AG08396 (cell line): ENCODE measurements around the gene NCMAP.
"Not testable (repeated sequence)": the region's sequence is repeated elsewhere in the genome, so short reads cannot be mapped to it uniquely, and the experiment has no call there.

Source experiments
- DNase-seq: peaks from one replicate; pipeline ENCODE4 v3.0.0; 2012; ENCODE audit warnings: low spot score, mixed read lengths

NCMAP gene, protein sequence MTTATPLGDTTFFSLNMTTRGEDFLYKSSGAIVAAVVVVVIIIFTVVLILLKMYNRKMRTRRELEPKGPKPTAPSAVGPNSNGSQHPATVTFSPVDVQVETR

DNA sequence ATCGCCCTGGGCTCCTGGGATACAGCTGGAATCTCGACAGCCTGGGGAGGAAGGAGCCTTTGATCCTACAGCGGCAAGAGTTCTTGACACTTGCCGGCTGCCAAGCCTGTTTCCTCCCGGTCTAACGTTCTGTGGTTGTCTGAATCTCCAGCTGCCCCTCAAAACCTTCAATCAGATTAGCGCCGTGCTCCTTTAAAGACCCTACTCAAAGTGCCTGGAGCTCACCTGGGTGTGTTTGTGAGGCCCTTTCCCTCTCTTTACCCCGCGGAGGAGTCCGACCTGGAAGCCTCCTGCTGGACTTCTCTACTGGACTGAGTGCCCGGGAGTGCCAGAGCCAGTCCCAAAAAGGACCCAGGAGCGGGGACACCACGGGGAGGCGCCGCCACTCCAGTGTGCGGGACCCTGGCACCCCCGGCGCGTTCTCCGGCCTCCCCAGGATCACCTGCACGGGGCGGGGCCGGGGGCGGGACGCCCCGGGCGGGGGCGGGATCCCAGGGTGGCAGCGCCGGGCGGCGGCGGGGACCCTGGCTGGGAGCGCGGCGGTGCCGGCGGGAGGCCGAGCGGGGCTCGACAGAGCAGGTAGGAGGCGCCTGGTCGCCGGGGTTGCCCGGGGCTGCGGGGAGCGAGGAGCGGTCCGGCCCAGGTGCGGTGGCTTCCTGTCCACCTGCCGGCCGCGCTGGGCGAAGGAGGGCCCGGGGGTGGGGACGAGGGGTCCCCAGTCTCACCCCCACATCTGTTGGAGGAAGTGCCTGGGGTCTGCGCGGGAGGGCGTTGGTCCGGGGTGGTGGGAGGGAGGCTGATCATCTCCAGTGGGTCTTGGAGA, at the start of gene NCMAP:
TSS of gene NCMAP (plus strand) at position 497 of the 823 bp plus-strand sequence. CDS start 39,344 bp downstream, outside the sequence.
- no peak for DNase-seq

DNA sequence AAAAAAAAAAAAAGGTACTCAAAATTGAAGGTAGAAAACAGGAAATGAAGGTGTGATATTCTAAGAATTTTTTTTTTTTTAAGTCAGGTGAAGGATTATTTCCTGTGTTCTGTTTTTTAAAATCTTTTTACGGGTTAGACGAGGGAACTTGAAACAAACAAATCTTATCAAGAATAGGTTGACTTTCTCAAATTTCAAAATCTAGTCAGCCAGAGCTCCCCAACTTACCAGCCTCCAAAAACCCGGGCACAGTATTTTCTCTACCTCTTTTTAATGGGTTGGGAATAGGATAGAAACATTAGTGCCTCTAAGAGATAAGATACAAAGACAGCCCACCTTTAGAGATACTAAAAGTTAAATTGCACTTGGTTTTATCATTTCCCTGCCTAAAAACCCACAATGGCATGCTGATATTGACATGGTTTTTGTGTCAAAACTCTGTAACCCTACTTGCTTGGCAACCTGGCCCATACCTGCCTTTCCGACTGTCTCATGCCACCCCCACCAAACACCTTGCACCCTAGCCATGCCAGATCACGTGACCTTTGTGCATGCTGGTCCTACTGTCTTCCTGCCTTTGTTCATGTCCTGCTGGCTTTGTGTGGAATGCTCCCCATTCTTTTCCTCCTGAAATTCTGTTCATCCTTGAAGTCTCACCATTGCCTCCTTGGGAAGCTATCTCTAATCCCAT, 49.1 kb upstream of the NCMAP start:
- DNase-seq = no peak

DNA sequence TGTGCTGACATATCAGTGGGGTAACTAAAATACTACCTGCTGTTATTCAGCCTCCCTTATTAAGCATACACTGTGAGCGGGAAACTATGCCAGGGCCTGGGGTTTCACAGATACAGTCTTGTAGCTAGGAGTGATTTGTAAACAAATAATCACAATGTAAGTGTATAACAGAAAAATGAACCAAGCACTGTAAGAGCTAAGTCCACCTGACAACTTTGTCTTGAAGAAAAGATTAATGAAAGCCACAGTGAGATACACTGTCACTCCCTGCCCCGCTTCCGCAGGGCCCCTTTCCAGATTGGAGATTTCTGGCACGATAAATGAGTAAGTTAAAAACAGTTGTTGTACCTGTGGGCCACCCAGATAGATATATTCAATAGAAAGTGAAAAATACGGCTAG, 48.5 kb upstream of the NCMAP start:
- DNase-seq = no peak

DNA sequence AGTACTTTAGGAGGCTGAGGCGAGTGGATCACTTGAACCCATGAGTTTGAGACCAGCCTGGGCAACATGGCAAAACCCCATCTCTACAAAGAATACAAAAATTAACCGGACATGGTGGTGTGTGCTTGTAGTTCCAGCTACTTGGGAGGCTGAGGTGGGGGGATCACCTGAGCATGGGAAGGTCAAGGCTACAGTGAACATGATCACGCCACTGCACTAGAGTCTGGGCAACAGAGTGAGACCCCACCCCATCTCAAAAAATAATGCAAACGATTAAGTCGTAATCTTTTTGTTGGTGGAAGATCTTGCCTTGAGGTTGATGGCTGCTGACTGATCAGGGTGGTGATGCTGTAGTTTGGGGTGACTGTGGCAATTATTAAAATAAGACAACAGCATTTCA, 47.0 kb upstream of the NCMAP start:
- DNase-seq = no peak

DNA sequence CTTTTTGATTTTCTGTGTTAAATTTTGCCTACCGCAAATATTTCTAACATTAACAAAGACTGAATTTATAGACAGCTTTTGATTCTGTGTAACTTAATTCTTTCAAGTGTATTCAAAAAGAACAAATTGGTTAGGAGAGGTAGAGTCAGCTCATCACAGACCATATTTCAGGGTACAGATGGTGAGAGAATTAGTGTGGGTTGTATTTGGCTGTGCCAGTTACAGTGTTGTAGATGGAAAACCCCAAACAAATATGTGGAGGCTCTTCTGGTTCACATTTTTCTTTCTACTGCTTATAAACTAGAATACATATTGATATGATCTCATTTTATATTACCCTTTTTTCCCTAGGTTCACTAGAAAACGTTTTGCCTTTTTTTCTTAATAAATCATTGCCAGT, 42.2 kb upstream of the NCMAP start:
- no peak for DNase-seq

DNA sequence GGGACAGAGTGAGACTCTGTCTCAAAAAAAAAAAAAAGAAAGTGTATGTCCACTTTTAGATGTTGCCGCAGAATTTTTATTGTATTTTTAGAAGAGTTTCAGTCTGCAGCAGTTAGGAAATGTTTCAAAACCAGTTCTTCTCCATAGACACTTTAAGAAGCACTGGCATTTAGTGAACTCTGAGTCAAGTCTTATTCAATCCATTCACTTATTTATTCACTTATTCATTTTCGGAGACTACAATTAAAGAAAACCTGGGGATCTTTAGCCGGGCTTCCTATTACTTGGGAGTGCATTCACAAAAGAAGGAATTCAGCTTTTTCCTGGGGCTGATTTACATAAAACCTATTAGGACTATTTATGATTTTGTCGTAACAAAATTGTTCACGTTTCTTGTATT, 40.9 kb upstream of the NCMAP start:
- DNase-seq = no peak

DNA sequence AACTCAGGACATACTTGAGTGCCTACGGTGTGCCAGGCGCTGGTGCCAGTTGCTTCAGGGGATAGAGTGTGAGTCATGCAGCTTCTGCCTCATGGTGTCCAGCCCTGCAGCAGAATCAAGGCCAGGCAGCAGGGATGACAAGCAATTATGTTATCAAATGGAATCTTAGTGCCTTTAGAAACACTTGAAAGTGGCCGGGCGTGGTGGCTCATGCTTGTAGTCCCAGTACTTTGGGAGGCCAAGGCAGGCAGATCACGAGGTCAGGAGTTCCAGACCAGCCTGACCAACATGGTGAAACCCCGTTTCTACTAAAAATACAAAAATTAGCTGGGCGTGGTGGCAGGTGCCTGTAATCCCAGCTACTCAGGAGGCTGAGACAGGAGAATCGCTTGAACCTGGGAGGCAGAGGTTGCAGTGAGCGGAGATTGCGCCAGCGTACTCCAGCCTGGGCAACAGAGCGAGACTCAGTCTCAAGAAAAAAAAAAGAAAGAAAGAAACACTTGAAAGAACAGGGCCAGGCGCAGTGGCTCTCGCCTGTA, 40.1 kb upstream of the NCMAP start:
- DNase-seq = peak; percentile 41

DNA sequence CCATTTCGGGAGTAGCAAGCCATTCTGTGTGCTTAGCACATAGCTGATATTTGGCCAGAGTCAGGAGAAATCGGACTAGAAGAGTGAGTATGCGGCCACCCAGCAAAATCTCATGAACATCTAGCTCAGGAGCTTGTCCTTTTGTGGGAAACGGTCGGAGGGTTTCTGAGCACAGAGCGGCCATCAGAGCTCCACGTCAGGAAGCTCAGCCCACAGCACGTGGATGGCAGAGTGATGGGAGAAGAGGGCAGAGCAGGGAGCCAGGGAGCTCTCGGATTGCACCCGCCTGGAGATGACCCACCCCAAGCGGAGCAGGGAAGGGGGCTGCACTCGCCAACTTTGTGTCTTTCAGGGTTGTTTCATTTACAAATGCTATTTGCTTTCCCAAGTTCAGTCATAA, 39.4 kb upstream of the NCMAP start:
- DNase-seq = no peak

DNA sequence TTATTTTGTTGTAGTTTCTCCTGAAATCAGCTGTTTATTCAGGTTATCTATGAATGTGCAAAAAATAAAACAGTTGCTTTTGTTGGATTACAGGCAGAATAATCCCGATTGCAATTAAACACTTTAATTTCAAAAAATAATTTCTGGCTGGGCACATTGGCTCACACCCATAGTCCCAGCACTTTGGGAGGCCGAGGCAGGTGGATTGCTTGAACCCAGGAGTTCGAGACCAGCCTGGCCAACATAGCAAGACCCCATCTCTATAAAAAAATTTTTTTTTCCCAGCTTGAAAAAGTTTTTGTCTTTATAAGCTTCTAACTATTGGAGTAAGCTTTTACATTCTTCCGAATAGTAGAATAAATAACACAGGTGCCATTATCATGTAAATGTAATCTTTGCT, 38.0 kb upstream of the NCMAP start:
- no peak for DNase-seq

DNA sequence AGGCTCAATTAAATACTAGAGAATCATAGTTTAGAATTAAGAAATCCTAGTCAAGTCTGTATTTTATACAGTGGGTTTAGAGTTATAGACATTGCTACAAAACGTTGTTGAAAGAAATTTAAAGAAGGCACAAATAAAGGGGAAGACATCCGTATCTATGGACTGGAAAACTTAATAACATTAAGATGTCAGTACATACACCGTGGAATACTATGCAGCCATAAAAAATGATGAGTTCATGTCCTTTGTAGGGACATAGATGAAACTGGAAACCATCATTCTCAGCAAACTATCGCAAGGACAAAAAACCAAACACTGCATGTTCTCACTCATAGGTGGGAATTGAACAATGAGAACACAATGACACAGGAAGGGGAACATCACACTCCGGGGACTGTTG, 35.6 kb upstream of the NCMAP start:
- DNase-seq = not testable (repeated sequence)

DNA sequence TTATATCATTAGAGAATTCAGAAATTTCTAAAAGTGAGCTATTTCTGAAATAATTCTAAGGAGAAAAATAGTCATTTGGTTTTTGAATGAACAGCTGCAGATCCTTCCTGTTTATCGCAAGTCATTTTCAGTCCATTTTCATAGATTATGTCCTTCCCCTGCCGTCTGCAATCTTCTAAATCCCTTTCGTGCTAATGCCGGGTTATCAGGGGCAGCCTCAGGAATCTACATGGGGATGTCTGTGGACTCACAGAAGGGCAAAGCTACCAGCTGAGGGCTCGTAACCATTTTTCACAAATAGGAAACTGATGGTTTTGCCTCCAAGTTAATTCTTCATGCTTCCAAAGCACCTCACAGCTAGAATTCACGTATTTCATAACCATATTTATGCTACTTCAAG, 30.3 kb upstream of the NCMAP start:
- DNase-seq = no peak

DNA sequence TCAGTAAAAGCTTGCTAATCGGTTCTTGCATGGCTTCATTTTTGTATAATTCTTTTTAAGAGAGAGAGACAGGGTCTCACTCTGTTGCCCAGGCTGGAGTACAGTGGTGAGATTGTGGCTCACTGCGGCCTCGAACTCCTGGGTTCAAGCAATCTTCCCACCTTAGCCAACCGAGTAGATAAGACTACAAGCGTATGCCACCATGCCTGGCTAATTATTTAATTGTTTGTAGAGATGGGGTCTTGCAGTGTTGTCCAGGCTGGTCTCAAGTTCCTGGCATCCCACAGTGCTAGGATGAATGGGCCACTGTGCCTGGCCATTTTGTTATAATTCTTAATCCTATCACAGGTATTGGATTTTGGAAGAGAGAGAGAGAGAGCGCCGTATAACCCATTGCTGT, 29.8 kb upstream of the NCMAP start:
- DNase-seq = no peak

DNA sequence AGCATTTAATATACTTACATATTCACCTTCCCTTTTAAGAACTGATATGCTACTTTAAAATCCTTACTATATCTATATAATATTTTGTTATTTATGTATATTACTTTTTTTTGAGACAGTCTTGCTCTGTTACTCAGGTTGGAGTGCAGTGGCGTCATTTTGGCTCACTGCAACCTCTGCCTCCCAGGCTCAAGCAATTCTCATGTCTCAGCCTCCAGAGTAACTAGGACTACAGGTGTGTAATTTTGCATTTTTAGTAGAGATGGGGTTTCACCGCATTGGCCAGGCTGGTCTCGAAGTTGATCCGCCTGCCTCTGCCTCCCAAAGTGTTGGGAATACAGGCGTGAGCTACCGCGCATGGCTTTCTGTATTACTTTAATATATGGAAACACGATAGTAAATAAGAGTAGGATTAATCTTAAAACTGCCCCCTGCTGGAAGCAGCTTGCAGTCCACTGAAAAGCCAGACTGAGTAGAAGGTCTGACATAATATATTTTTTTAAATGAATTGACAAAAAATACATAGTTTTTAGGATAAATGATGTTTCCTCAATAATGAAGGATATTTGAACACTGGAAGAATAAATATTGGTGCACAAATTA, 28.8 kb upstream of the NCMAP start:
- DNase-seq = peak; percentile 41

DNA sequence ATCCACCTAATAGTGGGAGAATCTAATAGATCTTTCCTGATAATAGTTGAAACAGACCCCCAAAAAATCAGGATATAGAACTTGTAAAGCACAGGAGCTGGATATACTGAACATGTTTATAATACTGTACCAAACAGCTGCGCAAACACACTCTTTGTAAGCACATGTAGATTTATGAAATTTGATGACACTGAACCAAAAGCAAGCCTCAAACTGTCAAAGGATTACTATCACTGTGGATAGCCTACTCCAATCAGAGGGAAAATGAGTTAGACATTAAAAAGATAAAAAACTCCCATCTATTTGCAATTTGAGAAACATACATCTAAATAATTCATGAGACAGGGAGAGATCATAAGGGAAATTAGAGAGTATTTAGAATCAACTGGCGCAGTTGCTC, 27.1 kb upstream of the NCMAP start:
- DNase-seq = no peak

DNA sequence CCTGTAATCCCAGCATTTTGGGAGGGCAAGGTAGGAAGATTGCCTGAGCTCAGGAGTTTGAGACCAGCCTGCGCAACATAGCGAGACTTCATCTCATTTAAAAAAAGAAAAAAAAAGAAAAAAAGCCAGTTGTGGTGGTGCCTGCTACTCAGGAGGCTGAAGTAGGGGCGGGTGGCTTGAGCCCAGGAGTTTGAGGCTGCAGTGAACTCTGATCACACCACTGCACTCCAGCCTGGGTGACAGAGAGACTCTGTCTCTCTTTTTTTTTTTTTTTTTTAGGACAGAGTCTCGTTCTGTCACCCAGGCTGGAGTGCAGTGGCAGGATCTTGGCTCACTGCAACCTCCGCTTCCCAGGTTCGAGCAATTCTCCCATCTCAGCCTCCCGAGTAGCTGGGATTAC, 26.6 kb upstream of the NCMAP start:
- not testable (repeated sequence) for DNase-seq

DNA sequence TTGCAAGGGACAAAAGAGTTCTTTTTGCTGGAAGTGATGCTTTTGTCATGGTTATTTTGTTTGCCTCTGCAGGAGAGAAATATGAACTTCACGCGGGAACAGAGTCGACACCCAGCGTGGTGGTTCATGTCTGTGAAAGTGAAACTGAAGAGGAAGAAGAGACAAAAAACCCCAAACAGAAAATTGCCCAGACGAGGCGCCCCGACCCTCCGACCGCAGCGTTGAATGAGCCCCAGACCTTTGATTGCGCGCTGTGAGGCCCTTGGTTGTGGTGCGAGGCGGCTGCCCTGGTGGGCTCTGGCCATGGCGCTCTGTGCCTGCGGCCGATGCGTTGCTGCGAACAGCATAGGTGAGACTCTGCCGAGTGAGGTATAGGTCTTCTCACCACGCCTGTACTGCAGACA, 20.9 kb upstream of the NCMAP start:
- no peak for DNase-seq

DNA sequence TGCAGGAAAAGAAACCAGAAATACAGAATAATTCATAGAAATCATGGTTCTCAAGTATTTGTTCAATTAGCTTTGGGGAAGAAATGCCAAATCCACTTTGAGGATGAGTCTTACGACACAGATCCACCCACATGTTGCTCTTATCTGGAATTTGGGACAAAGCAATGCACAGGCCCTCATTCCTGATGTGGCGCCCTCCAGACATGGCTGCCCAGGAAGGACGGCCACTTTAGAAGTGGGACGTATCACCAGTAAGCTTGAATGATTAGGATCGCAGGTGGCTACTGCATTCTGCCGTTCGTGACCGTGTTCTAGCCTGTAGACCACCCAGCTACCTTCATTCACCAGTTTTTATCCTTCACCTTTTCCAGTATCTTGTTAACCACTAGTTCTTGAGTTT, 20.1 kb upstream of the NCMAP start:
- DNase-seq = no peak

DNA sequence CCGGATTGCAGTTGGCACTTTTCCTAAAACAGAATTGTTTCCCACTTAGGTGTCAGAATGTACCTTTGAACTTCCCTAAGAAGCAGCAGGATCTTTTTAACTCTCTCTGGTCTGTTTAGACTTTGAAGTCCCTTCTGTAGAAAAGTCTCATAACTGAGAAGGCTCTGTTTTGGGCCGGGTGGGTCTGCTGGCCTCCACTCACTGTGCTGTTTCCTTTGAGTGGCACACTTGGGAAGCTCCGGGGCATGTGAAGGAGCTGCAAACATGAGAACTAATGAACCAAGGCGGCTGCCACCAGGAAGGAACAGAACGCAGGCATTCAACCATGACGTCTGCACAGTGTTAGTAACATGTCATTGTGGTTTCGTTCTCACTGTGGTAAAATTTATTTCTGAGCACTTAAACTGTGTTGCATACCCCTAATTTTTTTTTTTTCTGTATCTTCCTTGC, 19.5 kb upstream of the NCMAP start:
- DNase-seq = no peak

DNA sequence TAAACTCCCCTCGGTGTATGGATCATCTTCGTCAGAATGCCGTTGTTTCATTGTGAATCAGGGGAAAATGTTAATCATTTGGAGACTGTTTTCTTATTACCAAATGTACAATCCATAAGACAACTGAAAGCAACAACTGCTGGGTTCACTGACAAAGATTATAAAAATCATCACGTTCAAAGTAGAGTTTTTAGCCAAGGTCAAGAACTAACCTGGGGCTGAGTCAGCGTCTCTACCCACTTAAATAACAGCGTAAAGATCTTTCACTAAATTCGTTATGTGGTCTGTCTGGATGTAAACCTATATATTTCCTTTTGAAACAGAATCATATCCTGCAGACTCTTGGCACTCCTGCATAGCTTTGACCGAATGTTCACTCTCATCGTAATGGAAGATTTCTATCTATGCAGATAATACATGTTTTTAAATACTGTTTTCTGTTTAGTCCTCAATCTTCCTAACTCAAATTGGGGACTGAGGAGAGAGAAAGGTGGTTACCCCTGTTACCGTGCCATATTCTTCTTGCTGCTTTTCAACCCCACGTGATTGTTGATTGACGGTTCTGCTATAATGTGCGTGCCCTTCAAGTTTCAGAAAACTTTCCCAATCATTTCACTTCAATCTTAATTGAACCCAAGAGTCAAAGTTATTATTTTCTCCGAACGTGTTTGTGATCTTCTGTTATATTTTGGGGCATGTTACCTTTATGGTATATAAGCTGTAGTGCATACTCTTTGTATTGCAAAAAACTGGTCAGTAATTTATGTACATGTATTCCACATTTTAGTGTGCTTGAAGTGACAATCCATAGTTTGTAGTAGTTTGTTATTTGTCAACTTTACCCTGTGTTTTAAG, 15.6 kb upstream of the NCMAP start:
- DNase-seq = no peak

DNA sequence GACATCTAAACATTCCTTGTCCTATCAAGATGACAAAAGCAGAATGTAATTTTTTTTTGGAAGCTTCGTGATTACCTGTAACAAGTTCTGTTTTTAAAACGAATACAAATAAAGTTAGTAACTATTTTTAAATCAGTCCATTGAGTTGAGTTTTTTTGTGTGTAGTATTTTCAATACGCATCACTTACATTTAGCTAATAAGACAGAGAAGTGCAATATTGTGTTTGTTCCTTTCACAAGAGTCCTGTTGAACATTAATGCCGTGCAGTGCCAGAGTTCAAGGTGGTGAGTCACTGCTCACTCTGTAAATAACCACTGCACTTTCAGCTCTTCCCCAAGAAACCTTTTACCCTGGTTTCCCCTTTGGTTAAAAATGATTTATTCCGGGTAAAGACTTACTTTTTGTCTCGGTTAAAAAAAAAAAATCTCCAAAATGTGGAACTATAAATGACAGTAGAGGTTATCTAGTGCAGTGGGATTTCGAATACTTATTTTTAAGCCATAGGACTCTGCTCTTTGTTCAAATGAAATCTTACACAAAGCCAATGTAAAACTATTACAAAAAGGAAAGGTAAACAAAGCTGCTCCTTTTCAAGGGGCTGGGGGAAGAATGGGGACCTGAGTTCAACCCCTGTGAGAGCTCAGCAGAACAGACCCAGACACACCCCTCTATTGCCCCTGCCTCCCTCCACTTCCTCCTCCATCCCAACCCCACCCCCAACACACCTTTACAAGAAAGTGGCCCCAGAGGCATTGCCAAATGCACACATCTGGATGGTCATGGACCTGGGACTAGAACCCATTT, 14.8 kb upstream of the NCMAP start:
- DNase-seq = peak; percentile 71
